Colon (tissue), 2 donors: Measurements from ENCODE around the gene CFAP90.

ENCODE experiments used
- FAIRE-seq: peaks from 2 replicates; lab custom pipeline; 2012; peaks lifted over from hg19 to GRCh38; lab: Jason Lieb, UNC
- donor health status: control.
- donor health status: control.

The CFAP90 gene

DNA sequence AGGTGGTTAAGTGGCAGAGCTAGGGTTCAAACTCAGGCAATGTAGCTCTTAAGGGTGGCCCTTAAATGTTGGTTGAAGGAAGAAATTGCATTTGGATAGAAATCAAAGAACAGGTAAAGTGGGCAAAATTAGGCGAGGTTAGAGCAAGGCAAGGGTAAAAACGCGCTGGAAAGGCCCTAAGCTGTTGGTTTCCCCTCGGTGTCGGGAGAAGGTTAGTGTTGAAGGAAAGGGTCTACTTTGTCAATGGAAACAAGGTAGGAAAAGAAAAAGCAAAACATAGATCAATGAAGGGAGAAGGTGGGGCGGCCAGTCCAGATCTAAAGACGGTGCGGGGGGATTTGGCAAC is 17.5 kb upstream of the CFAP90 start:
- no peak for FAIRE-seq

DNA sequence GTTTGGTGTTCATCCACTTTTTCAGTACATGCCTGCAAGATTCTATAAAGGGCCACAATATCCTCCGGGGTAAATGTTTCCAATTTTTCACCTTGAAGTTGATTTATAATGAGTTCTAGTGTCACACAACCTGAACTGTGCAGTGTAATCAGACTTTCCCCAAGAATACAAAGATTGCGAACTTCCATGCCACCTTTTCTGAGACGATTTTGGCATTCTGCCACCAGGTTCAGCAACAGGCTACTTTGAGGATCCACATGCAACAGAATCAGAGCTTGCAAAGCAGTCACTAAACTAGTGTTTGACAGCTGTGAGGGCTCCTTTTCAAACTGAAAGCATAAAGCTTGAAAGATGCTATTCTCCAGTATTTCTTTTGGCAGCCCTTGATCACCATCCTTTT is 16.3 kb upstream of the CFAP90 start:
- no peak for FAIRE-seq

GRCh38 chr5:7866196-7866595 is 15.3 kb upstream of the CFAP90 start:
- no peak for FAIRE-seq

- no peak for FAIRE-seq
Measured at GRCh38 chr5:7857926-7858632, 7.1 kb upstream of the CFAP90 start.

DNA sequence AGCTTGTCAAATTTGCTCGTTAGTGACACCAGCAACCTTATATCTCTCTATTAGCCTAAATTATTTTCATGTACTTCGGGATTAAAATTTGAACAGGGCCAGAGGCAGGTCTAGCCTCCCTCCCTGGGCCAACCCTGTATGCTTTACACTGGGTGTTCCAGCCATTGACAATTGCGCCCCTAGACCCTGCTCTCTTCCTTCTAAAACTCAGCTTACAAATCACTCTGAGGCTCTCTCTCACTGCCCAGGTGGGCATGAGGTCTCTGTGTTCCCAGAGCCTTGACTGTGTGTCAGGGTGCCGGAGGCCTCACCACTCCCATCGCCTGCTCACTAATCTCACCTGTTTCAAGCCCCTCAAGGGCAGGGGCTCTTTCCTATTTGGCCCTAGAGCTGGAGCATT is 6.4 kb upstream of the CFAP90 start:
- no peak for FAIRE-seq

DNA sequence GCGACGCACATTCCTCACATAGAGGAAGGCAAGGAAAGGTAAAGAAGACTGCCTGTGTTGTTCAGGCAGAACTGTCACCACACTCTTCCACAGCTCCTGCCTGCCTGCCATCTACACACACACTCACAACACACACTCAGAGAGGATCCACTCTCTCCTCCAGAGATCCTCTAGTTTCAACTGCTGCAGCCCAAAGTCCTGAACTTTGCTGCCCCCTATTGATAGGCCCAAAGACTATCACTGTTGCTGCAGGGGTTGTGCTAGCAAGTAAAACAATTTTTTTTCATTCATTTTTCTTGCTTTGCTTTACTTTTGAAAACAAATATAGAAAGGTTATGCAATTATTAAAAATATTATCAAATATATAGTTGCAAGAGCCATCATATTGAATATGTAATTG is 5.9 kb upstream of the CFAP90 start:
- FAIRE-seq, result no peak

DNA sequence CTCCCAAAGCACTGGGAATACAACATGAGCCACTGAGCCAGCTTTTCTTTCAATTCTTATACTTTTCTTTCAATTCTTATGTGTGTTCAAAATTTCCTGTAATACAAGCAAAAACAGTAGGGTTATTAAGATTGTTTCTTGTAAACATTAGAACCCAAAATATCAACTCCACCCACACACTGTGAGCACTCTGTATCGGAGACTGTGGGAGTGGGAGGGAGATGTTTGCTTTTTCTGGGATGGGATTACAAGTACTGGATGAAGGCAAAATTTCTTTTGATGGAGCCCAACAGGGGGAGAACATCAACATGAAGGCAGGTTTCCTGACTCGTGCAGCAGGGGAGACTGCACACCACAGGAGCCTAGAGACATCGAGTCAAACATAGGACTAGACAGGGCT is 4.7 kb upstream of the CFAP90 start:
- FAIRE-seq, result no peak

DNA sequence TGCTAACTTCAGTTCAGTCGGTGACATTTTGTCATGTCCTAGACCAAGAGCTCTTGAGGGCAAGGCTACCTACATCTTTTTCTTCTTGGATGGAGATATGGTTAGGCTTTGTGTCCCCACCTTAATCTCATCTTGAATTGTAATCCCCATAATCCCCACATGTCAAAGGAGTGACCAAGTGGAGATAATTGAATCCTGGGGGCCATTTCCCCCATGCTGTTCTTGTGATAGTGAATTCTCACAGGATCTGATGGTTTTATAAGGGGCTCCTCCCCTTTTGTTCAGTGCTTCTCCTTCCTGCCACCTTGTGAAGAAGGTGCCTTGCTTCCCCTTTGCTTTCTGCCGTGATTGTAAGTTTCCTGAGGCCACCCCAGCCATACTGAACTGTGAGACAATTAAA is 2.1 kb upstream of the CFAP90 start:
- no peak for FAIRE-seq

DNA sequence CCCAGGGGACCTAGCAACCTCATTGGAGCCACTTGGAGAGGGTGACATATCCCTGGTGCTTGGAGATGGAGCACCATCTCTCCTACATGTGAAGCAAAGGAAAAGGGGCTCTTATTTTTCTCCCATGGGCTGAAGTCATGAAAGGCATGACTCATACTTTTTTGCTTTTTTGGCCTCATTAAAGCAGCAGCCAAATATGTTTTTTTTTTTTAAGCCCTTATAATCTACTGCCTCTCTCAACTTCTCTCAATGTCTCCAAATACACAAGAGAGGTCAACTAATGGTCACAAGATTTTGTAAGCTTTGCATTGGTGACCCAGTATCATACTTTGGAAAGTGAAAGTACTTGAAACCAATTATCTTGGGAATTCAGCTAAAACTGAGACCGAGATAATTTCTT is 1.6 kb upstream of the CFAP90 start:
- no peak for FAIRE-seq

DNA sequence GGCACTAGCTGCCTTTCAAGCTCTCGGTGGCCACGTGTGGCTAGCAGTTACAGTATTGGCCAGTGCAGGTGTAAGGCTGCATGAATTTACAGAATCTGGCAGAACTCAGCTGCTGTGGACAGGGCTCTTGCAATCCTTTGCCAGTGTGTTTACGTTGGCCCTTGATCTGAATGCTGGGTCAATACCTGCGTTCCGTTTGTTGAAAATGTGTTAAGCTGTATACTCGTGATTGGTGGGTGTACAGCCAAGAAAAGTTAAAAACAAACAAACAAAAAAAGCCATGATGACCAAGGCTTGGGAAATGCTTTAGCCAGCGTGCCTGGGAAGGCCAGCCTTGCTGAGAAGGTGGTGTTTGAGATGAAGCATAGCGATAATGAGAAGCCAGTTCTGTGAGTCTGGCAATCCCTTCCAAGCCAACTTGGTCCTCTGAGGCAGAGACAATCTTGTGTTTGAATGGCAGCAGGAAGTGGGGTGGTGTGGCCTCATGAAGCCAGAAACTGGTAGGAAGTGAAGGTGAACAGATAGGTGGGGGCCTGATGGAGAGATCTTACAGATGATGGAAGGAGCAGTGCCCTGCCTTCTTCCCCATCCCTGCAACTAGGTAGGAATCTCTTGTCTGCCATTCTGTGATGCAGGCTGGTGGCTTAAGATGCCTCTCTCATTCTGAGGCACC is 820 bp upstream of the CFAP90 start:
- no peak for FAIRE-seq

DNA sequence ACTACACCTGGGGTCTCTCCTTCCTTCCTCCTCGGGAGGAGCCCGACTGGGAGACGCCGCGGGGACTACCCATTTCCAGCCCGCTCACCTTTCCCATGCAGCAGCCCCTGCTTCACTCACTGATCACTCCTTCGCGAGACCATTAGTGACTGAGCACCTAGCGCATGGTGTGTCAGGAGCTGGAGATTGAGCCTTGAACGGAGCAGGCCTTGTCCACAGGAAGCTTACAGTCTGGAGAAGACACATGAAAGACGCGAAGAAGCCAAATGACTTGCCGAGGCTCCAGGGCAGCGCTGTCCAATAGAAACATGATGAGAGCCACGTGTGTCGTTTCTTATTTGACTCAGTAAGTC is 283 bp upstream of the CFAP90 start:
- no peak for FAIRE-seq

- FAIRE-seq, result no peak
Measured at GRCh38 chr5:7849681-7850394, 1.1 kb downstream of the CFAP90 start.

DNA sequence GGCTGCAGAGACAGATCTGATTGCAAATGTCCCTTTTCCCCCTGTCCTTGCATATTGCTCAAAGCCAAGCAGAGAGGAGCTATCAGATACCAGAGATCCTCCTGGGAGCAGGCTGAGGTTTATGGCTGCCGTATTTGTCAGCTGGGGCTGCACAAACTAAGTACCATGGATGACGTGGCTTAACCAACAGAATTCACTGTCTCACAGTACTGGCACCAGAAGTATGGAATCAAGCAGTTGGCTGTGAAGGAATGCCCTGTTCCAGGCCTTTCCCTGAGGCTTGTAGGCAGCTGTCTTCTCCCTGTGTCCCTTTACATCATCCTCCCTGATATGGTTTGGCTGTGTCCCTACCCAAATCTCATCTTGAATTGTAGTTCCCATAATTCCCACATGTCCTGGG is 2.6 kb downstream of the CFAP90 start:
- no peak for FAIRE-seq

DNA sequence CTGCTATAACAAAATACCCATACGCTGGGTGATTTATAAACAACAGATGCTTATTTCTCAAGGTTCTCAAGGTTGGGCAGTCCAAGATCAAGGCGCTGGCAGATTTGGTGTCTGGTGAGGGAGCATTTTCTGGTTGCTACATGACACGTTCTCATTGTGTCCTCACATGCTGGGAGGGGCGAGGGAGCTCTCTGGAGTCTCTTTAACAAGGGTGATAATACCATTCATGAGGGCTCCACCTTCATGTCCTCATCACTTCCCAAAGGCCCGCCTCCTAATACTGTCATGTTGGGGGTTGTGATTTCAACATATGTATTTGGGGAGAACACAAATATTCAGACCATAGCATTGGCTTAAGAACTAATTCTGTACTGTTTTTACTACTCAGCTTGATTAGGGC is 4.6 kb downstream of the CFAP90 start:
- FAIRE-seq, result no peak

DNA sequence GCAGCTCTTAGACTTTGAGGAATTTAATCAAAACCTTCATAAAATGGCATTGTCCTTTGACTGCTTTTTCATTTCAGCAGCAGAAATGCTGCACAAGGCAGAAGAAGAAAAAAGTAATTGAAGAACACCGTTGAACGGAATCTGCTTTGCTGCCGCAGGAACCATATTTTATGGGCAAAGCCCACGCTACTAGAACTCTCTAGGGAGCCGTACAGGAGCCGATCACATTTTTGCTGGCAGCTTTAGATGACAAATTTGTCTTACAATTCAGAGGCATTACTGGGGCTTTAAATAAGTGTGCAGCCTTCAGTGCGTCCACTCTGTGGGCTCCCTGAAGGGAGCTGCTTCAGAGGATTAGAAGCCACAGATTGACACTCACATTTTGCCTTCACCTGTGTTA is 5.4 kb downstream of the CFAP90 start:
- FAIRE-seq, result no peak

DNA sequence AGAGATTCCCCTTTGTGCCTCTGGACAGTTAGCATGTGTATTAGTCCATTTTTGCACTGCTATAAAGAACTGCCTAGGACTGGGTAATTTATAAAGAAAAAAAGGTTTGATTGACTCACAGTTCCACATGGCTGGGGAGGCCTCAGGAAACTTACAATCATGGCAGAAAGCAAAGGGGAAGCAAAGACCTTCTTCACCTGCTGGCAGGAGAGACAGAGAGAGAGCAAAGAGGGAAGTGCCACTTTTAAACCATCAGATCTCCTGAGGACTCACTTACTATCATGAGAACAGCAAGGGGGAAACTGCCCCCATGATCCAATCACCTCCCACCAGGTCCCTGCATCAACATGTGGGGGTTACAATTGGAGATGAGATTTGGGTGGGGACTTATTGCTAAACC is 6.0 kb downstream of the CFAP90 start:
- FAIRE-seq, result no peak

DNA sequence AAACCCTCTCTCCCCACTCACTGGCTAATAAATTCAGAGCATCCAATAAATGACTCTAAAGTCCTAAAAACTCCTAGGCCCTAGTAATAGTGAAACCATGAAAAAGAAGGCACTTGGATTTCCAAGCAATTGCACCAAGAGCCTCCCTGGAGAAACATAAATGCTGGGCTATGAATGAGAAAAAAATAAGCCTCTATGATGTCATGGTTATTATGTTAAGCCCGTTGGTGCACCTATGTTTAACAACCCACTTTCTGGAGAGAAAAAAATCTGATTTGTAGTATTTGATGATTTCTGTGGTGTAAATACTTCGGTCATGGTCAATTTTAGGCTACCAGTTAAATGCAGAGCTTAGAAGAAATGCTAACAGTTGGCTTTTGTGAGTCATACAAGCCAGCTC is 8.4 kb downstream of the CFAP90 start:
- no peak for FAIRE-seq

- no peak for FAIRE-seq
Measured at GRCh38 chr5:7837403-7837802, 13.5 kb downstream of the CFAP90 start.

GRCh38 chr5:7834982-7835381 is 16.0 kb downstream of the CFAP90 start:
- FAIRE-seq, result no peak

DNA sequence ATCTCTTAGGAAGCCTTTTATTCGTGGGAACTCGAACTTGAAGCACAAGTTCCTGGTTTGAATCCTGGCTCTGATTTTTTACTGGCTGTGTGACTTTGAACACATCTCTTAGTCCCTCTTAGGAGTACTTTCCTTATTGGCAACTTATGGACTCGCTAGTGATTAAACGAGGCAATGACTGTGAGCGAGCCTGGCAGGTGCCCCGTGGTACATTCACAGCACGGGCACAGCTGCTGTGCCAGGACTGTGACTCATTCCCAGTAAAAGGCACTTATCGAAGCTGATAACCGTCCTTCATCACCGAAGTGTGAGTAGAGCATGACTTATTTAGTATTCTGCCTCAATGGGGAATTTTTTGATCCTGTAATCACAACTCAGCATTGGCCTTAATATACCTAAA is 22.7 kb downstream of the CFAP90 start:
- no peak for FAIRE-seq

- FAIRE-seq, result no peak
Measured at GRCh38 chr5:7827610-7828009, 23.3 kb downstream of the CFAP90 start.

GRCh38 chr5:7825630-7826029 is 25.3 kb downstream of the CFAP90 start:
- no peak for FAIRE-seq

DNA sequence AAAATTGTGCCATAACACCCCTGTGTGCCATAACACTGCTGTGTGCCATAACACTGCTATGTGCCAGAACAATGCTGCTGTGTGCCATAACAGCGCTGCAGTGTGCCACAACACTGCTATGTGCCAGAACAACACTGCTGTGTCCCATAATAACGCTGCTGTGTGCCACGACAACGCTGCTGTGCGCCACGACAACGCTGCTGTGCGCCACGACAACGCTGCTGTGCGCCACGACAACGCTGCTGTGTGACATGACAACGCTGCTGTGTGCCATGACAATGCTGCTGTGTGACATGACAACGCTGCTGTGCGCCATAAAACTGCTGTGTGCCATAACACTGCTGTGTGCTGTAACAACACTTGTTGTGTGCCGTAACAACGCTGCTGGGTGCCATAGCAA is 25.9 kb downstream of the CFAP90 start:
- no peak for FAIRE-seq

GRCh38 chr5:7823594-7823993 is 27.3 kb downstream of the CFAP90 start:
- FAIRE-seq, result no peak
